Cardiac fibroblast (primary cell): ENCODE measurements around the gene GTPBP6.

Experiments
- DNase-seq, 2 donors: peaks; one replicate each; pipeline versions ENCODE4 v3.0.0 to v3.0.0-alpha.2; 2010; ENCODE audit warnings: low read depth in 2 of 2
- H3K4me3 ChIP-seq, 2 donors: replicated peaks in 1 of 2; 1 replicate in 1 of 2; 2 replicates in 1 of 2; pipeline ENCODE4 v1.5.1; 2011; ENCODE audit warnings: low read depth in 2 of 2, low read length in 2 of 2, mild to moderate bottlenecking in 2 of 2, moderate library complexity in 1 of 2
- CTCF ChIP-seq: IDR thresholded peaks from one replicate; pipeline ENCODE4 v1.5.1; 2011; ENCODE audit warnings: low read depth, mild to moderate bottlenecking, low read length, inconsistent platforms

Gene GTPBP6

GRCh38 chrX:338836-339400 lies 20.3 kb upstream of the GTPBP6 start:
- no peak for TF ChIP-seq CTCF
- DNase-seq: no peak
- no peak overlapping the region for H3K4me3 ChIP-seq

GRCh38 chrX:338281-338835 lies 19.8 kb upstream of the GTPBP6 start:
- no peak for TF ChIP-seq CTCF
- DNase-seq: no peak
- H3K4me3 ChIP-seq: no peak overlapping the region

- DNase-seq: no peak
- no peak for TF ChIP-seq CTCF
These were observed 18.8 kb upstream of the GTPBP6 start for GRCh38 chrX:337331-337831.

GRCh38 chrX:336227-336626 lies 17.6 kb upstream of the GTPBP6 start:
- no peak overlapping the region for H3K4me3 ChIP-seq
- no peak for DNase-seq
- TF ChIP-seq CTCF: no peak

More at GRCh38 chrX:337331-337831, 18.8 kb upstream of the GTPBP6 start:
- no peak overlapping the region for H3K4me3 ChIP-seq

- DNase-seq: no peak
- TF ChIP-seq CTCF: no peak
- H3K4me3 ChIP-seq: no peak overlapping the region
These were observed 17.2 kb upstream of the GTPBP6 start for GRCh38 chrX:335758-336155.

GRCh38 chrX:334971-335757 lies 16.6 kb upstream of the GTPBP6 start:
- no peak for DNase-seq
- H3K4me3 ChIP-seq: no peak overlapping the region
- no peak for TF ChIP-seq CTCF
